Prostate gland (tissue), 2 donors: Measurements from ENCODE around the gene NPTN.

ENCODE experiments used
- POLR2A ChIP-seq: fragments of 450-650 bp; IDR thresholded peaks from one replicate; pipeline ENCODE4 v1.6.1; 2016; ENCODE audit warnings: antibody characterized with exemption, mild to moderate bottlenecking
- POLR2AphosphoS5 ChIP-seq: sonication (generic); formaldehyde crosslinking; IDR thresholded peaks from one replicate; pipeline ENCODE4 v1.6.1; 2017; ENCODE audit warnings: antibody characterized with exemption
- TF ChIP-seq, protein P1 (sequence below), 4 experiments: fragments of 200-600 bp in 2 of 4; fragments of 450-650 bp in 2 of 4; sonication (generic) in 2 of 4; IDR thresholded peaks; 1 replicate in 3 of 4; 2 replicates in 1 of 4; pipeline ENCODE4 v1.5.1; 2016 to 2019; ENCODE audit warnings: antibody characterized with exemption in 4 of 4, mild to moderate bottlenecking in 2 of 4, moderate library complexity in 2 of 4

DNA sequence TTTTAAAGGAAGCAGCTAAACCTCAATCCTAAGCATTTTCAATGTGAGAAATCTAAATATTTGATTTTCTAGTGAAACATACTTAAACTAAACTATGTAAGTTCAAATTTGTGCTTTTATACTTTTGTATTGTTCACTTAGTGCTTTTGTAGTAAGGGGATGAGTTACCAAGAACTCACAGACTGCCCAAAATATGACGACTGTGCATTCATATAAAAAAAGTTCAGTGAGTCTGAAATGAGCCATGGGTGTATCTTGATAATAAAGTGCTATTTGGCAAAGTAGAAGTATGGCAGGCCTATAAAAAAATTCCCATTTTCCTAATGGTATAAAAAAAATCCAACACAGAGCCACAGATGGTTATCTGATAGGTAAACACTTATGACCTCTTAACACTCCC lies 66.2 kb downstream of the NPTN start:
- TF ChIP-seq, protein P1, sequence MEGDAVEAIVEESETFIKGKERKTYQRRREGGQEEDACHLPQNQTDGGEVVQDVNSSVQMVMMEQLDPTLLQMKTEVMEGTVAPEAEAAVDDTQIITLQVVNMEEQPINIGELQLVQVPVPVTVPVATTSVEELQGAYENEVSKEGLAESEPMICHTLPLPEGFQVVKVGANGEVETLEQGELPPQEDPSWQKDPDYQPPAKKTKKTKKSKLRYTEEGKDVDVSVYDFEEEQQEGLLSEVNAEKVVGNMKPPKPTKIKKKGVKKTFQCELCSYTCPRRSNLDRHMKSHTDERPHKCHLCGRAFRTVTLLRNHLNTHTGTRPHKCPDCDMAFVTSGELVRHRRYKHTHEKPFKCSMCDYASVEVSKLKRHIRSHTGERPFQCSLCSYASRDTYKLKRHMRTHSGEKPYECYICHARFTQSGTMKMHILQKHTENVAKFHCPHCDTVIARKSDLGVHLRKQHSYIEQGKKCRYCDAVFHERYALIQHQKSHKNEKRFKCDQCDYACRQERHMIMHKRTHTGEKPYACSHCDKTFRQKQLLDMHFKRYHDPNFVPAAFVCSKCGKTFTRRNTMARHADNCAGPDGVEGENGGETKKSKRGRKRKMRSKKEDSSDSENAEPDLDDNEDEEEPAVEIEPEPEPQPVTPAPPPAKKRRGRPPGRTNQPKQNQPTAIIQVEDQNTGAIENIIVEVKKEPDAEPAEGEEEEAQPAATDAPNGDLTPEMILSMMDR (IDR thresholded peaks at IDR 0.05): no peak
- TF ChIP-seq POLR2AphosphoS5 (no peak), POLR2A (no peak)
